DND-41 (cell line): Measurements from ENCODE around the gene ZNF22.

Source experiments
- ATAC-seq: fragments of 200-7000 bp; cut with Tn5 transposase; 3 replicates; pipeline ENCODE4 v1.9.1; 2021; ENCODE audit warnings: low read depth; ENCODE audit not compliant: insufficient read depth
- DNase-seq: peaks from one replicate; pipeline ENCODE4 v3.0.0-alpha.2; 2020
- H2AFZ ChIP-seq: 2 replicates; pipeline ENCODE4 v1.6.0; 2012; ENCODE audit warnings: low read depth, low read length
- H3K27ac ChIP-seq: 2 replicates; pipeline ENCODE4 v1.5.1; 2012; ENCODE audit warnings: low read length, inconsistent platforms
- H3K27me3 ChIP-seq: fragments of 200-600 bp; sonication (generic); 2 replicates; pipeline ENCODE4 v1.6.0; 2012; ENCODE audit warnings: low read length, mild to moderate bottlenecking, inconsistent platforms; ENCODE audit not compliant: insufficient read depth, poor library complexity
- H3K36me3 ChIP-seq: 2 replicates; pipeline ENCODE4 v1.5.1; 2012; ENCODE audit warnings: low read length, inconsistent platforms; ENCODE audit not compliant: insufficient read depth
- H3K4me1 ChIP-seq: 2 replicates; pipeline ENCODE4 v1.5.1; 2012; ENCODE audit warnings: mild to moderate bottlenecking, low read length; ENCODE audit not compliant: insufficient read depth
- H3K4me2 ChIP-seq: 2 replicates; pipeline ENCODE4 v1.6.0; 2012; ENCODE audit warnings: mild to moderate bottlenecking, moderate library complexity, low read length, inconsistent platforms; ENCODE audit not compliant: insufficient read depth
- H3K4me3 ChIP-seq, 2 experiments: fragments of 200-600 bp in 1 of 2; shearing (Covaris generic) in 1 of 2; 2 replicates each; pipeline ENCODE4 v1.5.1; 2012 to 2016; ENCODE audit warnings: inconsistent platforms in 2 of 2, low read length in 2 of 2, mild to moderate bottlenecking in 2 of 2, low read depth in 1 of 2, moderate library complexity in 1 of 2
- H3K79me2 ChIP-seq: 2 replicates; pipeline ENCODE4 v1.6.0; 2012; ENCODE audit warnings: low read length, inconsistent platforms; ENCODE audit not compliant: insufficient read depth
- H3K9ac ChIP-seq: 2 replicates; pipeline ENCODE4 v1.6.0; 2012; ENCODE audit warnings: low read depth, mild to moderate bottlenecking, inconsistent platforms, low read length, moderate library complexity
- H3K9me3 ChIP-seq: 2 replicates; pipeline ENCODE4 v1.5.1; 2012; ENCODE audit warnings: low read length, moderate library complexity, mild to moderate bottlenecking, inconsistent platforms; ENCODE audit not compliant: insufficient read depth, severe bottlenecking
- H4K20me1 ChIP-seq: 2 replicates; pipeline ENCODE4 v1.6.0; 2012; ENCODE audit warnings: low read length; ENCODE audit not compliant: insufficient read depth
- EZH2 ChIP-seq: IDR thresholded peaks from 3 replicates; pipeline ENCODE4 v1.6.1; 2012; ENCODE audit warnings: borderline replicate concordance, low read depth, mild to moderate bottlenecking, moderate library complexity, low read length, inconsistent platforms; ENCODE audit not compliant: severe bottlenecking
- TF ChIP-seq, protein P1 (sequence below): IDR thresholded peaks from 2 replicates; pipeline ENCODE4 v1.5.1; 2012; ENCODE audit warnings: borderline replicate concordance, low read length, moderate library complexity, mild to moderate bottlenecking; ENCODE audit not compliant: poor library complexity, severe bottlenecking; ENCODE audit errors: extremely low read depth

Gene ZNF22

DNA sequence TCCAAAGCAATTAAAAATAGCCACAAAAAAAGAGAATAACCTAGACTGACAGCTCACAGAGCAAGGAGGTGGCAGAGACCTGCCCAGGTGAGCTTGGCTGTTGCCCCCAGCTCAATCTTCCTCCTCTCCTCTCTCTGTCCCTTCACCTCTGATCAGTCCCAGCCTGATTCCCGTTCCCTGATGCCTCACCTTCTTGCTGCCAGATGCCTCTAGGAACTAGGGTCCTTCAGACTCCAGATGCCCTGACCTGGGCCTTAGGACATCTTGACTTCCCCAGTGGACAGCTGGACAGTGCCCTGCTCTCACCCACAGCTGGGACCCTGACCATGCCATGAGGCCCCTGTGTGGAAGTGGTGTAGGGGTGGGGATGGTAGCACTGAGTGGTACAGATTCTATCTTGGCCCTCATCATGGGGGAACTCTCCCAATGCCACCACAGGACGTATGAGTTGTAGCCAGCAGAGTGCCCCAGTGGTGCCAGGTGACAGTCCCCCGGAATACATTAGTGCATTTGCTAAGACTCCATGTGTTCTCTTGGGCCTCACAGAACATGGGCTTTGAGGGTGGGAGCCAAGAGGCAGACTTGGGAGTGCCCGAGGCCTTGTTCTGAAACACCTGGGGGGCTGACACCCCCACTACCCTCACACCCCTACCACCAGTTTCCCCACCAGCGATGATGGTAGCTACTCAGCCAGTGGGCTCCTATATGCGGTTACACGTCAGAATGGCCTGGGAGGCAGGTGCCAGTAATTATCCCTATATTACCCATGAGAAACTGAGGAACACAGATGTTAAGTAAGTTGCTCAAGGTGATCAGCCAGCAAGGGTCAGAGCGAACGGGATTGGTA, 24.1 kb upstream of the ZNF22 start:
- Histone ChIP-seq H2AFZ (no peak overlapping the region), H3K9ac (no peak overlapping the region), H3K4me2 (no peak overlapping the region), H3K27ac (0 out of 2 replicates have a peak overlapping the region, but pooled peaks have one; percentile 1), H3K27me3 (no peaks in the 10 kb centered on the region), H3K36me3 (no peaks in the 10 kb centered on the region), H4K20me1 (no peaks in the 10 kb centered on the region), H3K79me2 (no peaks in the 10 kb centered on the region), H3K9me3 (no peaks in the 10 kb centered on the region), H3K4me1 (peaks cover 29% of the 10 kb centered on the region), H3K4me3 (no peak overlapping the region)
- TF ChIP-seq, protein P1, sequence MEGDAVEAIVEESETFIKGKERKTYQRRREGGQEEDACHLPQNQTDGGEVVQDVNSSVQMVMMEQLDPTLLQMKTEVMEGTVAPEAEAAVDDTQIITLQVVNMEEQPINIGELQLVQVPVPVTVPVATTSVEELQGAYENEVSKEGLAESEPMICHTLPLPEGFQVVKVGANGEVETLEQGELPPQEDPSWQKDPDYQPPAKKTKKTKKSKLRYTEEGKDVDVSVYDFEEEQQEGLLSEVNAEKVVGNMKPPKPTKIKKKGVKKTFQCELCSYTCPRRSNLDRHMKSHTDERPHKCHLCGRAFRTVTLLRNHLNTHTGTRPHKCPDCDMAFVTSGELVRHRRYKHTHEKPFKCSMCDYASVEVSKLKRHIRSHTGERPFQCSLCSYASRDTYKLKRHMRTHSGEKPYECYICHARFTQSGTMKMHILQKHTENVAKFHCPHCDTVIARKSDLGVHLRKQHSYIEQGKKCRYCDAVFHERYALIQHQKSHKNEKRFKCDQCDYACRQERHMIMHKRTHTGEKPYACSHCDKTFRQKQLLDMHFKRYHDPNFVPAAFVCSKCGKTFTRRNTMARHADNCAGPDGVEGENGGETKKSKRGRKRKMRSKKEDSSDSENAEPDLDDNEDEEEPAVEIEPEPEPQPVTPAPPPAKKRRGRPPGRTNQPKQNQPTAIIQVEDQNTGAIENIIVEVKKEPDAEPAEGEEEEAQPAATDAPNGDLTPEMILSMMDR: no peak
- no peak for TF ChIP-seq EZH2
- DNase-seq: no peak
- ATAC-seq: no peak

DNA sequence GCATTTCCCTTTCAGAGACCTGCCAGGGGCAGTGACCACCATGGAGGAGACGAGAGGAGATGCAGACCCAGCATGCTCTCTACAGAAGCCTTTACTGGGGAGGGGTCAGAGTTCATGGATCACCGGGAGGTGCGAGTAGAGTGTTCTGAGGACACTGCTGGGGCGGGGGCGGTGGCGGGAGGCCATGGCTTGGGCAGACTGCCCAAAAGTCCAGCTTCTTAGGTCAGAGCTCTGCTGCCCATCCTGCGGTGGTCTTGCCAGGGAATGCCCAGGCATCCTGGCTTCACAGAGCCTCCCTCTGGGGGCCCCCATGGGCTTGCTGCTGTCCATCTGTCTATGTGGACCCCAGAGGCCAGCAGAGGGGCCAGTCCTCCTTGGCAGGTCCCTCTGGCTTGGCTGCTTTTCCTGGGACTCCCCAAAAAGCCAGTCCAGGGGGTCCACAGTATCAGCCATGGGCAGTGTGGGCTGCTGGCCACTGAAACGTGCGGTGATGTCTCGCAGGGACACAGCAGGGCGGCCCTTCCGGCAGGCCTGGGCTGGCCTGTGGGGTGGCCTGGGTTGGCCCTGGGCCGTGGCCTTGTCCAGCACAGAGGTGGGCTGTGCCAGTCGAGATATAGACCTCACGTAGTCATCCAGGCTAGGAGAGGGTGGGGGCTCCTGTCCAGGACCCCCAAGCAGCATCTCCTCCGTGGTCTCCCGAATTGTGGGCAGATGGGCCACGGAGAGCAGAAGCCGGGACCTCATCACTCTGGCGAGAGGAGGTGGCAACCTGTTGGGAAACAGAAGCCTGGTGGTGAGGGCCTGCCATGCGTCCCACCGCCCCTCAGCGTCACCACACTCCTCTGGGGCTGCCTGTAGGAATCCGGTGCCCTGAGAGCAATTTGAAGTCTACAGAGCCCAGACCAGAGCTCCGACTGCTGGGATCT, 23.2 kb upstream of the ZNF22 start:
- H3K27me3 ChIP-seq: no peaks in the 10 kb centered on the region
- no peaks in the 10 kb centered on the region for H4K20me1 ChIP-seq
- no peak overlapping the region for H3K27ac ChIP-seq
- TF ChIP-seq, protein P1: no peak
- TF ChIP-seq EZH2: no peak
- no peaks in the 10 kb centered on the region for H3K9me3 ChIP-seq
- H3K4me2 ChIP-seq: no peak overlapping the region
- no peak overlapping the region for H3K9ac ChIP-seq
- peaks cover 29% of the 10 kb centered on the region for H3K4me1 ChIP-seq
- no peak overlapping the region for H2AFZ ChIP-seq
- no peaks in the 10 kb centered on the region for H3K36me3 ChIP-seq
- ATAC-seq (no peak), DNase-seq (no peak)
- no peaks in the 10 kb centered on the region for H3K79me2 ChIP-seq
- H3K4me3 ChIP-seq: no peak overlapping the region

DNA sequence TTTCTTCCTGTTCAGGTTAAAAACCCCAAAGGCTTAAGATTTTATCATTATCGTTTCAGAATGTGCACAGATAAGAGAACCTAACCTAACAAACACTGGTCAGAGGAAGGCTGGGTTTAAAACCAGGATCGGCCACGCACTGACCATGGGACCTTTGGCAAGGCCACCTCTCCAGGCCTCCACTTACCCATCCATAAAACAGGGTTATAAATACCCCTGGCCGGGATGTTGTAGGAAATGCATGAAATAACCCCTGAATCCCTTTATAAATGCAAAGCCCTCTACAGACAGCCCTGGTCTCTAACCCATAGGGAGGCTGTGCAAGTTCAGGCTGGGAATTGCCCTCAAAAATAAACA, 22.5 kb upstream of the ZNF22 start:
- Histone ChIP-seq H4K20me1 (no peaks in the 10 kb centered on the region), H3K4me1 (peaks cover 26% of the 10 kb centered on the region), H3K36me3 (no peaks in the 10 kb centered on the region), H3K27me3 (no peaks in the 10 kb centered on the region), H2AFZ (no peak overlapping the region), H3K9ac (no peak overlapping the region), H3K4me2 (no peak overlapping the region), H3K4me3 (no peak overlapping the region), H3K79me2 (no peaks in the 10 kb centered on the region), H3K27ac (no peak overlapping the region), H3K9me3 (no peaks in the 10 kb centered on the region)
- no peak for DNase-seq
- TF ChIP-seq, protein P1: no peak
- TF ChIP-seq EZH2: no peak
- ATAC-seq: no peak
